K562 (cell line): Measurements from ENCODE around the gene ERICH2. TPM values are rescaled to one million over a fixed set of nuclear protein-coding genes. Genes with fewer than 3 reads are reported as not detected.
A peak's percentile ranks its signal among the peaks of the same experiment; 100 is the strongest.

ENCODE experiments used
- CBX3 ChIP-seq, 2 experiments: IDR thresholded peaks; 1 replicate in 1 of 2; 2 replicates in 1 of 2; pipeline ENCODE4 v1.6.1; 2012; ENCODE audit warnings: inconsistent platforms in 2 of 2, low read length in 2 of 2, borderline replicate concordance in 1 of 2, control low read depth in 1 of 2
- ELF2 ChIP-seq: fragments of 250-450 bp; sonication (Bioruptor Pico); IDR thresholded peaks from 2 replicates; pipeline ENCODE4 v1.5.0; 2021; ENCODE audit warnings: mild to moderate bottlenecking
- KAT8 ChIP-seq: fragments of 450-650 bp; IDR thresholded peaks from 2 replicates; pipeline ENCODE4 v1.6.1; 2016; ENCODE audit warnings: low read depth, mild to moderate bottlenecking
- MTA3 ChIP-seq: fragments of 450-650 bp; formaldehyde crosslinking; IDR thresholded peaks from 2 replicates; pipeline ENCODE4 v1.6.1; 2017; ENCODE audit warnings: mild to moderate bottlenecking, borderline replicate concordance
- MTF1 ChIP-seq: fragments of 250-450 bp; sonication (Bioruptor Pico); IDR thresholded peaks from 2 replicates; pipeline ENCODE4 v1.9.0; 2021; ENCODE audit warnings: moderate library complexity, mild to moderate bottlenecking, inconsistent platforms, borderline replicate concordance
- NFIC ChIP-seq: fragments of 450-650 bp; IDR thresholded peaks from 2 replicates; pipeline ENCODE4 v1.6.1; 2017; ENCODE audit warnings: mild to moderate bottlenecking, inconsistent platforms
- POLR2G ChIP-seq: fragments of 200-400 bp; formaldehyde crosslinking; IDR thresholded peaks from 2 replicates; pipeline ENCODE4 v1.6.1; 2017; ENCODE audit warnings: low read depth, mild to moderate bottlenecking, antibody characterized with exemption, low read length, moderate library complexity
- RAD21 ChIP-seq, 2 experiments: fragments of 250-450 bp in 1 of 2; fragments of 450-650 bp in 1 of 2; sonication (Bioruptor Pico) in 1 of 2; formaldehyde crosslinking in 1 of 2; IDR thresholded peaks in 1 of 2; conservative IDR thresholded peaks in 1 of 2; 2 replicates each; pipeline versions ENCODE4 v1.4.0 to v1.8.0; 2020 to 2022; ENCODE audit warnings: mild to moderate bottlenecking in 2 of 2, moderate library complexity in 1 of 2
- SOX6 ChIP-seq: fragments of 450-650 bp; IDR thresholded peaks from 2 replicates; pipeline ENCODE4 v1.6.1; 2014; ENCODE audit warnings: mild to moderate bottlenecking
- U2AF1 ChIP-seq: fragments of 200-400 bp; formaldehyde crosslinking; optimal IDR thresholded peaks from 2 replicates; pipeline ENCODE3; 2017; ENCODE audit warnings: mild to moderate bottlenecking, low read depth, low read length, moderate library complexity
- YY1 ChIP-seq, 3 experiments: IDR thresholded peaks; 2 replicates each; pipeline ENCODE4 v1.6.1; 2011; ENCODE audit warnings: low read length in 2 of 3, mild to moderate bottlenecking in 2 of 3, moderate library complexity in 2 of 3, borderline replicate concordance in 1 of 3, control low read depth in 1 of 3, low read depth in 1 of 3; ENCODE audit not compliant: insufficient read depth in 3 of 3, insufficient replicate concordance in 2 of 3, control insufficient read depth in 1 of 3, insufficient read length in 1 of 3; ENCODE audit errors: extremely low read depth in 1 of 3
- ZNF507 ChIP-seq: conservative IDR thresholded peaks from 2 replicates; pipeline ENCODE4 v1.6.1; 2017; ENCODE audit warnings: missing genetic modification characterization, missing compliant biosample characterization
- ZNF75A ChIP-seq: fragments of 450-650 bp; formaldehyde crosslinking; IDR thresholded peaks from 2 replicates; pipeline ENCODE4 v1.4.0; 2020; ENCODE audit warnings: mild to moderate bottlenecking
- polyA plus RNA-seq, 8 experiments: library from polyadenylated mRNA; depleted of rRNA in 4 of 8; stranded (reverse) in 5 of 8; unstranded in 3 of 8; fragments of >200 nt; fragmentation: Nextera tagmentation in 2 of 8; fragmentation: Illumina TruSeq in 1 of 8; extraction: Ambion mirVana in 2 of 8; extraction: Trizol in 1 of 8; gene quantifications; 2 replicates each; pipeline versions ENCODE4 v1.2.1 to v1.2.3, GENCODE V29; 2011 to 2014; ENCODE audit warnings: inconsistent platforms in 1 of 8, missing spikeins in 1 of 8
- total RNA-seq, 7 experiments: library from RNA; depleted of rRNA in 6 of 7; stranded (reverse); fragments of >200 nt in 6 of 7; fragmentation: Illumina TruSeq in 2 of 7; extraction: Trizol in 2 of 7; gene quantifications; 2 replicates each; pipeline versions ENCODE4 v1.2.1 to v1.2.3, GENCODE V29; 2011 to 2021; ENCODE audit warnings: low replicate concordance in 1 of 7
- TF ChIP-seq, protein P1 (sequence below): IDR thresholded peaks from 2 replicates; pipeline ENCODE4 v1.6.1; 2016; ENCODE audit warnings: missing genetic modification characterization, missing compliant biosample characterization
- TF ChIP-seq, protein P2 (sequence below): fragments of 450-650 bp; conservative IDR thresholded peaks from 2 replicates; pipeline ENCODE4 v1.6.1; 2016; ENCODE audit warnings: missing genetic modification characterization, low read depth, mild to moderate bottlenecking, missing compliant biosample characterization, moderate library complexity
- TF ChIP-seq, protein P3 (sequence below), 2 experiments: fragments of 450-650 bp; conservative IDR thresholded peaks; 2 replicates each; pipeline ENCODE4 v1.6.1; 2017; ENCODE audit warnings: mild to moderate bottlenecking in 2 of 2, moderate library complexity in 2 of 2
- TF ChIP-seq, protein P4 (sequence below): fragments of 250-450 bp; sonication (Bioruptor Pico); IDR thresholded peaks from 2 replicates; pipeline ENCODE4 v1.4.0; 2020; ENCODE audit warnings: borderline replicate concordance
- TF ChIP-seq, protein P5 (sequence below), 2 experiments: fragments of 450-650 bp in 1 of 2; sonication (generic) in 1 of 2; formaldehyde crosslinking in 1 of 2; IDR thresholded peaks in 1 of 2; conservative IDR thresholded peaks in 1 of 2; 2 replicates each; pipeline versions ENCODE4 v1.6.1 to v1.8.1; 2016 to 2023; ENCODE audit warnings: mild to moderate bottlenecking in 2 of 2, moderate library complexity in 2 of 2, inconsistent platforms in 1 of 2, missing genetic modification reagents in 1 of 2
- TF ChIP-seq, protein P6 (sequence below): fragments of 450-650 bp; formaldehyde crosslinking; IDR thresholded peaks from 2 replicates; pipeline ENCODE4 v1.4.0; 2020; ENCODE audit warnings: mild to moderate bottlenecking

The ERICH2 gene
- total and polyA plus RNA-seq, 9 of the 15 experiments (the other 6 are each of a cell fraction or from before 2014, with no cell fraction given): 0.85 to 2.4 (median 1.6) TPM

DNA sequence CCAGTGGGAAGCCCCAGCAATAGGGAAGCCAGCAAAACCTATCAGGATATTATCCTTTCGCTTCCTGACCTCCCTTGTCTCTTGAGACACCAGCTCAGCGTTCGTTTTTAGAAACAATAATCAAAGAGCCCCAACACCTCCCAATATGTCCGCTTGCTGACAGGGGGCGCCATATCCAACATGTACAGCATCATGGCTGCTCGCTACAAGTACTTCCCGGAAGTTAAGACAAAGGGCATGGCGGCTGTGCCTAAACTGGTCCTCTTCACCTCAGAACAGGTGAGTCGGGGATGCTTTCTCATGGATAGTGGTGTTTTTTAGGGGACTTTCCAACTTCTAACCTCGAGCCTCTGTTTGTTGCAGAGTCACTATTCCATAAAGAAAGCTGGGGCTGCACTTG, 75.2 kb downstream of the ERICH2 start (continued):
- TF ChIP-seq, protein P1, sequence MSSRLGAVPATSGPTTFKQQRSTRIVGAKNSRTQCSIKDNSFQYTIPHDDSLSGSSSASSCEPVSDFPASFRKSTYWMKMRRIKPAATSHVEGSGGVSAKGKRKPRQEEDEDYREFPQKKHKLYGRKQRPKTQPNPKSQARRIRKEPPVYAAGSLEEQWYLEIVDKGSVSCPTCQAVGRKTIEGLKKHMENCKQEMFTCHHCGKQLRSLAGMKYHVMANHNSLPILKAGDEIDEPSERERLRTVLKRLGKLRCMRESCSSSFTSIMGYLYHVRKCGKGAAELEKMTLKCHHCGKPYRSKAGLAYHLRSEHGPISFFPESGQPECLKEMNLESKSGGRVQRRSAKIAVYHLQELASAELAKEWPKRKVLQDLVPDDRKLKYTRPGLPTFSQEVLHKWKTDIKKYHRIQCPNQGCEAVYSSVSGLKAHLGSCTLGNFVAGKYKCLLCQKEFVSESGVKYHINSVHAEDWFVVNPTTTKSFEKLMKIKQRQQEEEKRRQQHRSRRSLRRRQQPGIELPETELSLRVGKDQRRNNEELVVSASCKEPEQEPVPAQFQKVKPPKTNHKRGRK (tag): no peak
- TF ChIP-seq, protein P2, sequence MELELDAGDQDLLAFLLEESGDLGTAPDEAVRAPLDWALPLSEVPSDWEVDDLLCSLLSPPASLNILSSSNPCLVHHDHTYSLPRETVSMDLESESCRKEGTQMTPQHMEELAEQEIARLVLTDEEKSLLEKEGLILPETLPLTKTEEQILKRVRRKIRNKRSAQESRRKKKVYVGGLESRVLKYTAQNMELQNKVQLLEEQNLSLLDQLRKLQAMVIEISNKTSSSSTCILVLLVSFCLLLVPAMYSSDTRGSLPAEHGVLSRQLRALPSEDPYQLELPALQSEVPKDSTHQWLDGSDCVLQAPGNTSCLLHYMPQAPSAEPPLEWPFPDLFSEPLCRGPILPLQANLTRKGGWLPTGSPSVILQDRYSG (tag): 0 out of 2 replicates have a peak, but pooled peaks have one; percentile 42
- TF ChIP-seq ZNF75A (no peak), YY1 (IDR thresholded peaks at IDR 0.05; ENCODE audit: borderline replicate concordance in 1 of 3, control insufficient read depth in 1 of 3, extremely low read depth in 1 of 3, insufficient read depth in 3 of 3, insufficient read length in 1 of 3, insufficient replicate concordance in 2 of 3, low read depth in 1 of 3, low read length in 2 of 3) (peak; percentile 47 to 93 (median 84)), CBX3 (IDR thresholded peaks at IDR 0.05; ENCODE audit: borderline replicate concordance in 1 of 2, low read length in 2 of 2) (peak in 1 of 2 experiments; percentile 83; a peak in 2 of 3 replicates), RAD21 (CRISPR knock-in tag; conservative IDR thresholded peaks at IDR 0.05 in 1 of 2, IDR thresholded peaks at IDR 0.05 in 1 of 2) (peak in 1 of 2 experiments; percentile 45; a peak in 2 of 4 replicates), POLR2G (no peak), ELF2 (CRISPR knock-in tag) (no peak), MTF1 (CRISPR knock-in tag) (no peak), NFIC (no peak), SOX6 (no peak), U2AF1 (no peak), KAT8 (no peak), ZNF507 (tag) (no peak), MTA3 (no peak)
- TF ChIP-seq, protein P3, sequence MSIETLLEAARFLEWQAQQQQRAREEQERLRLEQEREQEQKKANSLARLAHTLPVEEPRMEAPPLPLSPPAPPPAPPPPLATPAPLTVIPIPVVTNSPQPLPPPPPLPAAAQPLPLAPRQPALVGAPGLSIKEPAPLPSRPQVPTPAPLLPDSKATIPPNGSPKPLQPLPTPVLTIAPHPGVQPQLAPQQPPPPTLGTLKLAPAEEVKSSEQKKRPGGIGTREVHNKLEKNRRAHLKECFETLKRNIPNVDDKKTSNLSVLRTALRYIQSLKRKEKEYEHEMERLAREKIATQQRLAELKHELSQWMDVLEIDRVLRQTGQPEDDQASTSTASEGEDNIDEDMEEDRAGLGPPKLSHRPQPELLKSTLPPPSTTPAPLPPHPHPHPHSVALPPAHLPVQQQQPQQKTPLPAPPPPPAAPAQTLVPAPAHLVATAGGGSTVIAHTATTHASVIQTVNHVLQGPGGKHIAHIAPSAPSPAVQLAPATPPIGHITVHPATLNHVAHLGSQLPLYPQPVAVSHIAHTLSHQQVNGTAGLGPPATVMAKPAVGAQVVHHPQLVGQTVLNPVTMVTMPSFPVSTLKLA (conservative IDR thresholded peaks at IDR 0.05): no peak
- TF ChIP-seq, protein P4, sequence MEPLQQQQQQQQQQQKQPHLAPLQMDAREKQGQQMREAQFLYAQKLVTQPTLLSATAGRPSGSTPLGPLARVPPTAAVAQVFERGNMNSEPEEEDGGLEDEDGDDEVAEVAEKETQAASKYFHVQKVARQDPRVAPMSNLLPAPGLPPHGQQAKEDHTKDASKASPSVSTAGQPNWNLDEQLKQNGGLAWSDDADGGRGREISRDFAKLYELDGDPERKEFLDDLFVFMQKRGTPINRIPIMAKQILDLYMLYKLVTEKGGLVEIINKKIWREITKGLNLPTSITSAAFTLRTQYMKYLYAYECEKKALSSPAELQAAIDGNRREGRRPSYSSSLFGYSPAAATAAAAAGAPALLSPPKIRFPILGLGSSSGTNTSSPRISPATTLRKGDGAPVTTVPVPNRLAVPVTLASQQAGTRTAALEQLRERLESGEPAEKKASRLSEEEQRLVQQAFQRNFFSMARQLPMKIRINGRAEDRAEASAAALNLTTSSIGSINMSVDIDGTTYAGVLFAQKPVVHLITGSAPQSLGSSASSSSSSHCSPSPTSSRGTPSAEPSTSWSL (CRISPR knock-in tag): no peak
- TF ChIP-seq, protein P5, sequence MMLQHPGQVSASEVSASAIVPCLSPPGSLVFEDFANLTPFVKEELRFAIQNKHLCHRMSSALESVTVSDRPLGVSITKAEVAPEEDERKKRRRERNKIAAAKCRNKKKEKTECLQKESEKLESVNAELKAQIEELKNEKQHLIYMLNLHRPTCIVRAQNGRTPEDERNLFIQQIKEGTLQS (IDR thresholded peaks at IDR 0.05): no peak
- TF ChIP-seq, protein P5 (CRISPR knock-in tag; conservative IDR thresholded peaks at IDR 0.05): no peak
- TF ChIP-seq, protein P6, sequence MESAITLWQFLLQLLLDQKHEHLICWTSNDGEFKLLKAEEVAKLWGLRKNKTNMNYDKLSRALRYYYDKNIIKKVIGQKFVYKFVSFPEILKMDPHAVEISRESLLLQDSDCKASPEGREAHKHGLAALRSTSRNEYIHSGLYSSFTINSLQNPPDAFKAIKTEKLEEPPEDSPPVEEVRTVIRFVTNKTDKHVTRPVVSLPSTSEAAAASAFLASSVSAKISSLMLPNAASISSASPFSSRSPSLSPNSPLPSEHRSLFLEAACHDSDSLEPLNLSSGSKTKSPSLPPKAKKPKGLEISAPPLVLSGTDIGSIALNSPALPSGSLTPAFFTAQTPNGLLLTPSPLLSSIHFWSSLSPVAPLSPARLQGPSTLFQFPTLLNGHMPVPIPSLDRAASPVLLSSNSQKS (CRISPR knock-in tag): no peak
